ENCODE measurements around the gene PSTPIP1. TPM values are rescaled to one million over a fixed set of nuclear protein-coding genes. Genes with fewer than 3 reads are reported as not detected.

PSTPIP1 gene
- total and polyA plus RNA-seq, 9 of the 15 experiments (the other 6 are each of a cell fraction or from before 2014, with no cell fraction given): not detected

DNA sequence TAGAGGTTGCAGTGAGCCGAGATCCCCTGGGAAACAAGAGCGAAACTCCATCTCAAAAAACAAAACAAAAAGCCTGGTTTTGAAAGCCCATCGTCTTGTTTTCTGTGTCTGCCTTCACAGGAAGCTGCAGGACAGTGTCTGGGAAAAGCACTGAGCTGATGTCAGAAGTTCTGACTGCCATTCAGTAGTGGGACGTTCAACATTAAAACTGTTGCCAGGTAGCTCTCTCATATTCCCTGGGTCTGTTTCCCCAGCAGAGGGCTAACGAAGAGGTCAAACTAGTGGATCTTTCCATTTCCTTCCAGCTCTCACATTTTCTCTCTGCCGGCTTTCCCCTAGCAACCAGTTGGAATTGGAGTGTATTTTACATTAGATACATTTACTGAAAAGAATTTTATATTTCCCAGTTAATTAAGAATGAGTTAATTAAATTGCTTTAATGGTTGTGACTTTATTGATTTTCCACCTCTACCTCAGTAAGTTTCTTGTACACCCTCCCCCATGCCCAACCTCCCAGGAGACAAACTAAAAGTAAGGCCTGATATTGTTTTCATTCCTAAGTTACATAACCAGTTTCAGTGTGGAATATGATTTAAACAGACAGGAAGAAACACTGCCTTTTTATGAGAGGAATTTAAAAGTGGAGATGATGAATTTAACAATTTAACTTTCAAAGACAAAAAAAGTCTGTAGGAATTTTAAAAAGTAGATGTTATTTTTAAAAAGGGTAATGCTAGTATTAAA, 33.5 kb upstream of the PSTPIP1 start:
- H3K36me3 ChIP-seq (ENCODE audit: control insufficient read depth, insufficient read depth, low read length): no peaks in the 10 kb centered on the region
- POLR2A ChIA-PET: interaction anchor here (0.6 to 1.2 kb wide), 2 partner anchors 9 to 768 kb away, joined by 3 read pairs; no protein-coding TSS in a partner anchor
- 16% methylated on average over 6 of the region's 6 CpGs for WGBS (ENCODE audit: insufficient coverage, low coverage, missing lambda C conversion rate)
- H3K9ac ChIP-seq (ENCODE audit: insufficient read depth in 1 of 2, low read depth in 2 of 2, low read length in 2 of 2): no peak overlapping the region
- no peaks in the 10 kb centered on the region for H3K9me1 ChIP-seq (ENCODE audit: control insufficient read depth, insufficient read depth, low read length)
- no peaks in the 10 kb centered on the region for H3K9me3 ChIP-seq (replicated peaks; ENCODE audit: control insufficient read depth, insufficient read depth, low read depth, low read length)
- CTCF ChIA-PET (ENCODE audit: low intra/inter-chr PET ratio): no interaction called here
- H2AFZ ChIP-seq (ENCODE audit: low read depth, low read length): no peak overlapping the region
- intact Hi-C loops (cut with micrococcal nuclease) (no loop called here), in situ Hi-C loops (cut with MboI) (no loop called here)
- H4K20me1 ChIP-seq (replicated peaks; ENCODE audit: control insufficient read depth, insufficient read depth, low read length): no peaks in the 10 kb centered on the region
- BruUV-seq (replicated peaks): no TSS peak
- no peak overlapping the region for H3K4me3 ChIP-seq
- no peak overlapping the region for H3K4me2 ChIP-seq (ENCODE audit: insufficient read depth, low read length)
- ATAC-seq (0 out of 3 replicates have a peak, but pooled peaks have one; percentile 34), FAIRE-seq (no peak), DNase-seq (ENCODE audit: extremely low read depth in 1 of 4, low spot score in 3 of 4) (no peak)
- H3K79me2 ChIP-seq (ENCODE audit: control insufficient read depth, insufficient read depth, low read length): no peaks in the 10 kb centered on the region
- TF ChIP-seq FOXJ3 (CRISPR knock-in tag; IDR thresholded peaks at IDR 0.05) (no peak), U2AF1 (optimal IDR thresholded peaks at IDR 0.05; ENCODE audit: low read depth, low read length) (no peak), SIN3B (IDR thresholded peaks at IDR 0.05; ENCODE audit: low read depth) (no peak), ZNF79 (CRISPR knock-in tag; IDR thresholded peaks at IDR 0.05; ENCODE audit: low read depth) (no peak), COPS2 (conservative IDR thresholded peaks at IDR 0.05) (no peak), JUNB (CRISPR knock-in tag; conservative IDR thresholded peaks at IDR 0.05) (no peak), SUPT5H (IDR thresholded peaks at IDR 0.05) (no peak), NCOR1 (IDR thresholded peaks at IDR 0.05) (no peak), PPARD (CRISPR knock-in tag; IDR thresholded peaks at IDR 0.05) (no peak)
- TF ChIP-seq, protein P1, sequence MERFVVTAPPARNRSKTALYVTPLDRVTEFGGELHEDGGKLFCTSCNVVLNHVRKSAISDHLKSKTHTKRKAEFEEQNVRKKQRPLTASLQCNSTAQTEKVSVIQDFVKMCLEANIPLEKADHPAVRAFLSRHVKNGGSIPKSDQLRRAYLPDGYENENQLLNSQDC (CRISPR knock-in tag; IDR thresholded peaks at IDR 0.05): no peak
- TF ChIP-seq, protein P2, sequence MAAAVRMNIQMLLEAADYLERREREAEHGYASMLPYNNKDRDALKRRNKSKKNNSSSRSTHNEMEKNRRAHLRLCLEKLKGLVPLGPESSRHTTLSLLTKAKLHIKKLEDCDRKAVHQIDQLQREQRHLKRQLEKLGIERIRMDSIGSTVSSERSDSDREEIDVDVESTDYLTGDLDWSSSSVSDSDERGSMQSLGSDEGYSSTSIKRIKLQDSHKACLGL (CRISPR knock-in tag; IDR thresholded peaks at IDR 0.05; ENCODE audit: borderline replicate concordance, poor library complexity, severe bottlenecking): no peak
- TF ChIP-seq, protein P3, sequence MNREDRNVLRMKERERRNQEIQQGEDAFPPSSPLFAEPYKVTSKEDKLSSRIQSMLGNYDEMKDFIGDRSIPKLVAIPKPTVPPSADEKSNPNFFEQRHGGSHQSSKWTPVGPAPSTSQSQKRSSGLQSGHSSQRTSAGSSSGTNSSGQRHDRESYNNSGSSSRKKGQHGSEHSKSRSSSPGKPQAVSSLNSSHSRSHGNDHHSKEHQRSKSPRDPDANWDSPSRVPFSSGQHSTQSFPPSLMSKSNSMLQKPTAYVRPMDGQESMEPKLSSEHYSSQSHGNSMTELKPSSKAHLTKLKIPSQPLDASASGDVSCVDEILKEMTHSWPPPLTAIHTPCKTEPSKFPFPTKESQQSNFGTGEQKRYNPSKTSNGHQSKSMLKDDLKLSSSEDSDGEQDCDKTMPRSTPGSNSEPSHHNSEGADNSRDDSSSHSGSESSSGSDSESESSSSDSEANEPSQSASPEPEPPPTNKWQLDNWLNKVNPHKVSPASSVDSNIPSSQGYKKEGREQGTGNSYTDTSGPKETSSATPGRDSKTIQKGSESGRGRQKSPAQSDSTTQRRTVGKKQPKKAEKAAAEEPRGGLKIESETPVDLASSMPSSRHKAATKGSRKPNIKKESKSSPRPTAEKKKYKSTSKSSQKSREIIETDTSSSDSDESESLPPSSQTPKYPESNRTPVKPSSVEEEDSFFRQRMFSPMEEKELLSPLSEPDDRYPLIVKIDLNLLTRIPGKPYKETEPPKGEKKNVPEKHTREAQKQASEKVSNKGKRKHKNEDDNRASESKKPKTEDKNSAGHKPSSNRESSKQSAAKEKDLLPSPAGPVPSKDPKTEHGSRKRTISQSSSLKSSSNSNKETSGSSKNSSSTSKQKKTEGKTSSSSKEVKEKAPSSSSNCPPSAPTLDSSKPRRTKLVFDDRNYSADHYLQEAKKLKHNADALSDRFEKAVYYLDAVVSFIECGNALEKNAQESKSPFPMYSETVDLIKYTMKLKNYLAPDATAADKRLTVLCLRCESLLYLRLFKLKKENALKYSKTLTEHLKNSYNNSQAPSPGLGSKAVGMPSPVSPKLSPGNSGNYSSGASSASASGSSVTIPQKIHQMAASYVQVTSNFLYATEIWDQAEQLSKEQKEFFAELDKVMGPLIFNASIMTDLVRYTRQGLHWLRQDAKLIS (CRISPR knock-in tag; IDR thresholded peaks at IDR 0.05): no peak
- TF ChIP-seq, protein P4, sequence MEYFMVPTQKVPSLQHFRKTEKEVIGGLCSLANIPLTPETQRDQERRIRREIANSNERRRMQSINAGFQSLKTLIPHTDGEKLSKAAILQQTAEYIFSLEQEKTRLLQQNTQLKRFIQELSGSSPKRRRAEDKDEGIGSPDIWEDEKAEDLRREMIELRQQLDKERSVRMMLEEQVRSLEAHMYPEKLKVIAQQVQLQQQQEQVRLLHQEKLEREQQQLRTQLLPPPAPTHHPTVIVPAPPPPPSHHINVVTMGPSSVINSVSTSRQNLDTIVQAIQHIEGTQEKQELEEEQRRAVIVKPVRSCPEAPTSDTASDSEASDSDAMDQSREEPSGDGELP (CRISPR knock-in tag; IDR thresholded peaks at IDR 0.05; ENCODE audit: borderline replicate concordance): no peak
- H3K27me3 ChIP-seq (ENCODE audit: control insufficient read depth in 2 of 2, insufficient read depth in 2 of 2, low read length in 2 of 2): peaks cover 24 to 34% of the 10 kb centered on the region in 2 experiments
- H3K27ac ChIP-seq (ENCODE audit: extremely low read depth, low read depth, low read length): no peak overlapping the region
- H3K4me1 ChIP-seq (replicated peaks in 1 of 2; ENCODE audit: control insufficient read depth in 2 of 2, insufficient read depth in 2 of 2, low read length in 2 of 2): no peaks in the 10 kb centered on the region

Measured in K562 (cell line).